ENCODE data around the gene DBF4B.

Gene DBF4B

GRCh38 chr17:44708401-44709263, at the start of gene DBF4B:
TSS of gene DBF4B (plus strand) at chr17:44708665. CDS start at chr17:44708821, 156 bp downstream.
- peak; percentile 95 for DNase-seq (ENCODE audit: low read depth)
- no peak for TF ChIP-seq CTCF (IDR thresholded peaks at IDR 0.05; ENCODE audit: insufficient read depth, low read depth, low read length, missing control alignments)
- peak within 1 kb of the TSS; percentile 75 for H3K4me3 ChIP-seq (ENCODE audit: low read depth, low read length)

- DNase-seq (ENCODE audit: low read depth): no peak
Observed at GRCh38 chr17:44661835-44662234, 46.6 kb upstream of the DBF4B start.

GRCh38 chr17:44663095-44663494, 45.4 kb upstream of the DBF4B start:
- no peak for DNase-seq (ENCODE audit: low read depth)
- H3K4me3 ChIP-seq (ENCODE audit: low read depth, low read length): no peak overlapping the region
- TF ChIP-seq CTCF (IDR thresholded peaks at IDR 0.05; ENCODE audit: insufficient read depth, low read depth, low read length, missing control alignments): no peak

More at GRCh38 chr17:44661835-44662234, 46.6 kb upstream of the DBF4B start:
- H3K4me3 ChIP-seq (ENCODE audit: low read depth, low read length): no peak overlapping the region
- no peak for TF ChIP-seq CTCF (IDR thresholded peaks at IDR 0.05; ENCODE audit: insufficient read depth, low read depth, low read length, missing control alignments)

- DNase-seq (ENCODE audit: low read depth): no peak
- H3K4me3 ChIP-seq (ENCODE audit: low read depth, low read length): no peak overlapping the region
- TF ChIP-seq CTCF (IDR thresholded peaks at IDR 0.05; ENCODE audit: insufficient read depth, low read depth, low read length, missing control alignments): no peak
Observed at GRCh38 chr17:44664867-44665266, 43.6 kb upstream of the DBF4B start.

- no peak overlapping the region for H3K4me3 ChIP-seq (ENCODE audit: low read depth, low read length)
- TF ChIP-seq CTCF (IDR thresholded peaks at IDR 0.05; ENCODE audit: insufficient read depth, low read depth, low read length, missing control alignments): no peak
- DNase-seq (ENCODE audit: low read depth): no peak
Observed at GRCh38 chr17:44666006-44666405, 42.5 kb upstream of the DBF4B start.

GRCh38 chr17:44672479-44673093, 35.9 kb upstream of the DBF4B start:
- peak; percentile 20 for DNase-seq (ENCODE audit: low read depth)
- H3K4me3 ChIP-seq (ENCODE audit: low read depth, low read length): no peak overlapping the region
- TF ChIP-seq CTCF (IDR thresholded peaks at IDR 0.05; ENCODE audit: insufficient read depth, low read depth, low read length, missing control alignments): peak; percentile 37

All from GM12865 (cell line).